Measurements from ENCODE around the gene APEH.
A peak's percentile ranks its signal among the peaks of the same experiment; 100 is the strongest.

APEH gene

DNA sequence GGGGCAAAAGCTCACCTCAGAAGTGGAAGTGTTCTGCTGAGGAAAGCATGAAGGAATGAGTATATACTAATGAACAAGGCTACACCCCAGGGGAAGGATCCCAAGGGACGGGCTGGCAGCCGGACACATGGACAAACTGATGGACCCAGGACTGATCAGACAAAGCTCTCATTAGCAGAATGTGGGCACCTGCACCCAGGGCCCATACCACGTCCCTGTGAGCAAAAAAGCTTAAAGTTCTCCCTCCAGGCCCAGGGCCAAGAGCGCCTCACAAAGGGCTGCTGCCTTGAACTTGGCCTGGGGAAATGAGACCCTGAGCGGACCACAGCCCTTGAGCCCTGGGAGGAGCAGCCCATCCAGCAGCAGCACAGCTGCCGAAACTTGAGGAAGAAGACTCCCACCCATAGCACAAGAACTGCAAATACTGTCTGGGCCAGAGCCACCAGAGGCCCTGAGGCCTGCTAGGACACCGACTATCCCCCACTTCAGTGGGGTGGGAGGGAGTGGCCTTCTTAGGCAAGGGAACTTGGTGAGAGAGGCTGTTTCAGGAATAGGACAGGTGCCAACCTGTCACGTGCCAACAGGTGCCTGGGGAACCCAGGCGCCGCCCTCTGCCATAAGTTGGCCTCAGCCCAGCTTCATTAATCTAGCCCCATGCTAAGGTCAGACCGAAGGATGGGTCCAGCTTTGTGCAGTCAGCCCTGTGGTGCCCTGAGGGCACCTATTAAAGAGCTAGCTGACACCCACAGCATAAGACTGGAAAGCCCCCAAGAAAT, 51.9 kb downstream of the APEH start:
- no peak overlapping the region for H3K4me2 ChIP-seq (ENCODE audit: low read length)

DNA sequence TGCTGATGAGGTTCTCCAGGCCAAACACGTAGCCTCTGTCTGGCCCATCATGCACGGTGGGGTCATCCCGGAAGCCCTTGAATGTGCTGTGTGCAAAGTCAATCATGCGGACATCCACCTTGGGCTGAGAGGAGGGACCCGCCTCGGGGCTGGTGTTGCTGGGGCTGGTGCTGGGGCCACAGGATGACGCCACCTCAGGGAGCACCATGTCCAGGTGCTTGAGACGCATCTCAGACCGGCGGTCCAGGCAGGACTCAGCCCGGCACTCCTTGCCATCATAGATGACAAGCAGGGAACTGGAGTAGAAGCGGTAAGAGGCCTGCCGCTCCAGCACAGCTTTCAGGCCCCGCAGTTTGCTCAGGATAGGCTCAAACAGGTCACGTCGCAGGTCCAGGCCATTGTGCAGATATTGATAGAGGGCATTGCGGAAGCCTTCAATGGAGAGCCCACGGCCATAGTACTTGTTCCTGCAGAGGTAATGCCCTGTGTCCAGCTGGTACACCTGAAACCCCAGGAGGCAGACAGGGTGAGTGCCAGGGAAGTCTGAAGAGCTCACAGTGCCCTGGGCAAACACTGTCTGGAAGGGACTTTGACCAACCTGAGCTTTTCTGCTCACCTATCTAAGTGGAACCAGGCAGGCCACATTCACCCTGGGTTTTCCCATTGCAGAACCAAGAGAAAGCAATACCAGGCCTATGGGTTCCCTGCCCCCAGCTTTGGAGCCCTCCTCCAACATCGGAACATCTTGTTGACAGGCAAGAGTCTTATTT, 53.2 kb downstream of the APEH start:
- H2AFZ ChIP-seq (ENCODE audit: low read depth, low read length) = no peak overlapping the region
- H3K79me2 ChIP-seq (ENCODE audit: low read length) = peaks cover 14% of the 10 kb centered on the region
- H3K36me3 ChIP-seq (replicated peaks; ENCODE audit: low read depth, low read length) = peaks cover 32% of the 10 kb centered on the region
- H3K9ac ChIP-seq (ENCODE audit: low read length) = no peak overlapping the region
- no peak overlapping the region for H3K4me2 ChIP-seq (ENCODE audit: low read length)
- H3K4me3 ChIP-seq (ENCODE audit: low read length) = no peak overlapping the region
- no peaks in the 10 kb centered on the region for H3K9me3 ChIP-seq (ENCODE audit: insufficient read depth, low read length)
- peaks cover 17% of the 10 kb centered on the region for H3K4me1 ChIP-seq (ENCODE audit: low read length)
- H3K27ac ChIP-seq (ENCODE audit: low read length) = no peak overlapping the region
- no peak for TF ChIP-seq EZH2phosphoT487 (IDR thresholded peaks at IDR 0.05; ENCODE audit: low read depth)
- TF ChIP-seq, protein P1, sequence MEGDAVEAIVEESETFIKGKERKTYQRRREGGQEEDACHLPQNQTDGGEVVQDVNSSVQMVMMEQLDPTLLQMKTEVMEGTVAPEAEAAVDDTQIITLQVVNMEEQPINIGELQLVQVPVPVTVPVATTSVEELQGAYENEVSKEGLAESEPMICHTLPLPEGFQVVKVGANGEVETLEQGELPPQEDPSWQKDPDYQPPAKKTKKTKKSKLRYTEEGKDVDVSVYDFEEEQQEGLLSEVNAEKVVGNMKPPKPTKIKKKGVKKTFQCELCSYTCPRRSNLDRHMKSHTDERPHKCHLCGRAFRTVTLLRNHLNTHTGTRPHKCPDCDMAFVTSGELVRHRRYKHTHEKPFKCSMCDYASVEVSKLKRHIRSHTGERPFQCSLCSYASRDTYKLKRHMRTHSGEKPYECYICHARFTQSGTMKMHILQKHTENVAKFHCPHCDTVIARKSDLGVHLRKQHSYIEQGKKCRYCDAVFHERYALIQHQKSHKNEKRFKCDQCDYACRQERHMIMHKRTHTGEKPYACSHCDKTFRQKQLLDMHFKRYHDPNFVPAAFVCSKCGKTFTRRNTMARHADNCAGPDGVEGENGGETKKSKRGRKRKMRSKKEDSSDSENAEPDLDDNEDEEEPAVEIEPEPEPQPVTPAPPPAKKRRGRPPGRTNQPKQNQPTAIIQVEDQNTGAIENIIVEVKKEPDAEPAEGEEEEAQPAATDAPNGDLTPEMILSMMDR (IDR thresholded peaks at IDR 0.05; ENCODE audit: low read depth, low read length) = no peak
- H4K20me1 ChIP-seq (ENCODE audit: insufficient read depth, low read length) = no peaks in the 10 kb centered on the region
- H3K27me3 ChIP-seq (ENCODE audit: low read depth, low read length) = no peaks in the 10 kb centered on the region

More for the DNA sequence above, 51.9 kb downstream of the APEH start:
- Histone ChIP-seq H4K20me1 (ENCODE audit: insufficient read depth, low read length) (no peaks in the 10 kb centered on the region), H3K9ac (ENCODE audit: low read length) (no peak overlapping the region), H3K27me3 (ENCODE audit: low read depth, low read length) (no peaks in the 10 kb centered on the region), H3K9me3 (ENCODE audit: insufficient read depth, low read length) (no peaks in the 10 kb centered on the region), H3K36me3 (replicated peaks; ENCODE audit: low read depth, low read length) (peaks cover 35% of the 10 kb centered on the region), H3K79me2 (ENCODE audit: low read length) (peaks cover 25% of the 10 kb centered on the region), H3K27ac (ENCODE audit: low read length) (peak overlapping the region; percentile 85; the same call in 1 of the 2 replicates), H3K4me3 (ENCODE audit: low read length) (no peak overlapping the region), H2AFZ (ENCODE audit: low read depth, low read length) (no peak overlapping the region), H3K4me1 (ENCODE audit: low read length) (peaks cover 17% of the 10 kb centered on the region)
- no peak for TF ChIP-seq EZH2phosphoT487 (IDR thresholded peaks at IDR 0.05; ENCODE audit: low read depth)
- TF ChIP-seq, protein P1 (IDR thresholded peaks at IDR 0.05; ENCODE audit: low read depth, low read length) = no peak

DNA sequence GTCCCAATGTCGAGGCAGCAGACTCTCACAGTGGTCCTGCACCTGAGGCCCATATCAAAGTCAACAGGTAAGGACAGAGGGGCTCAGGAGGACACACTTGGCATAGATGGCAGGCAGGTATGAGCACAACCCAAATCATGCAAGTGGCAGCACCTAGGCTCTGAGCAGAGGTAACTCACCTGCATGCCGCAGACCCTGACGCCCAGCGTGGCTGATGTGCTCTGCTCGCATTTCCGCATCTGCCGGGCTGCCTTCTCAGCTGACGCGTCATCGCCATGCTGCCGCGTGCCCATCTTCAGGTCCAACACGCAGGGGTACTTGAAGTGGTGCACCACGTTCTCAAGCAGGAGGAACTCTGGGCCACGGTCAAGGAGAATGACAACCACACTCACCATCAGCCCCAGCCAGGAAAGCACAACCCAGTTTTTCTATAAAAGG, 53.8 kb downstream of the APEH start:
- TF ChIP-seq, protein P1 (IDR thresholded peaks at IDR 0.05; ENCODE audit: low read depth, low read length) = no peak
- no peak for TF ChIP-seq EZH2phosphoT487 (IDR thresholded peaks at IDR 0.05; ENCODE audit: low read depth)

DNA sequence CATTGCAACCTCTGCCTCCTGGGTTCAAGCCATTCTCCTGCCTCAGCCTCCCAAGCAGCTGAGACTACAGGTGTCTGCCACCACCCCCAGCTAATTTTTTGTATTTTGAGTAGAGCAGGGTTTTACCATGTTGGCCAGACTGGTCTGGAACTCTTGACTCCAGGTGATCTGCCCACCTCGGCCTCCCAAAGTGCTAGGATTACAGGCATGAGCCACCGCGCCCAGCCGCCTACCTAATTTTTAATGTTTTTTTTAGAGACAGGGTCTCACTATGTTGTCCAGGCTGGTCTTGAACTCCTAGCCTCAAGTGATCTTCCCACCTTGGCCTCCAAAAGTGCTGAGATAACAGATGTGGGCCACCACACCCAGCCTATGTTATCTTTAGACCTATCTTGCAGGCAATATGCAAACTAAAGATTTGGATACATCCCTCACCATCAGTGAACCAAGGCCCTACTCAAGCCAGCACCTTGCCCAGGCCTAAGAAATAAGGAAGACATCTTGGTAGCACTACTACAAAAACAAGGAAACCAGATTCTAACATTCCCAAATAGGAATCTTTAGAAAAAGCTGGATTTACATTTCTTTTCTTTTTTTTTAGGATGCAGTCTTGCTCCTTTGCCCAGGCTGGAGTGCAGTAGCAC, 55.9 kb downstream of the APEH start:
- TF ChIP-seq, protein P1 (IDR thresholded peaks at IDR 0.05; ENCODE audit: low read depth, low read length) = no peak
- TF ChIP-seq EZH2phosphoT487 (IDR thresholded peaks at IDR 0.05; ENCODE audit: low read depth) = no peak
- Histone ChIP-seq H3K27me3 (ENCODE audit: low read depth, low read length) (no peaks in the 10 kb centered on the region), H3K36me3 (replicated peaks; ENCODE audit: low read depth, low read length) (peaks cover 37% of the 10 kb centered on the region), H3K9me3 (ENCODE audit: insufficient read depth, low read length) (no peaks in the 10 kb centered on the region), H4K20me1 (ENCODE audit: insufficient read depth, low read length) (no peaks in the 10 kb centered on the region), H3K4me3 (ENCODE audit: low read length) (no peak overlapping the region), H3K79me2 (ENCODE audit: low read length) (no peaks in the 10 kb centered on the region), H2AFZ (ENCODE audit: low read depth, low read length) (no peak overlapping the region), H3K4me1 (ENCODE audit: low read length) (peaks cover under 1% of the 10 kb centered on the region; the same call in 1 of the 2 replicates), H3K4me2 (ENCODE audit: low read length) (no peak overlapping the region), H3K27ac (ENCODE audit: low read length) (no peak overlapping the region), H3K9ac (ENCODE audit: low read length) (no peak overlapping the region)

More for the DNA sequence above, 53.8 kb downstream of the APEH start:
- no peak overlapping the region for H2AFZ ChIP-seq (ENCODE audit: low read depth, low read length)
- H4K20me1 ChIP-seq (ENCODE audit: insufficient read depth, low read length) = no peaks in the 10 kb centered on the region
- H3K27me3 ChIP-seq (ENCODE audit: low read depth, low read length) = no peaks in the 10 kb centered on the region
- H3K9ac ChIP-seq (ENCODE audit: low read length) = no peak overlapping the region
- peaks cover 32% of the 10 kb centered on the region for H3K36me3 ChIP-seq (replicated peaks; ENCODE audit: low read depth, low read length)
- H3K27ac ChIP-seq (ENCODE audit: low read length) = no peak overlapping the region
- H3K4me2 ChIP-seq (ENCODE audit: low read length) = no peak overlapping the region
- peaks cover 8% of the 10 kb centered on the region for H3K79me2 ChIP-seq (ENCODE audit: low read length)
- H3K4me1 ChIP-seq (ENCODE audit: low read length) = peaks cover 11% of the 10 kb centered on the region
- no peak overlapping the region for H3K4me3 ChIP-seq (ENCODE audit: low read length)
- no peaks in the 10 kb centered on the region for H3K9me3 ChIP-seq (ENCODE audit: insufficient read depth, low read length)
